Fibroblast of mammary gland (primary cell): ENCODE measurements around the gene WDFY3.

Source experiments
- DNase-seq: peaks from one replicate; pipeline ENCODE4 v3.0.0-alpha.2; 2010; ENCODE audit warnings: low read depth
- H3K4me3 ChIP-seq: 2 replicates; pipeline ENCODE4 v1.5.1; 2011; ENCODE audit warnings: low read depth, mild to moderate bottlenecking, low read length, moderate library complexity; ENCODE audit not compliant: control insufficient read depth
- CTCF ChIP-seq: conservative IDR thresholded peaks from 2 replicates; pipeline ENCODE4 v1.5.1; 2011; ENCODE audit warnings: low read depth, low read length, inconsistent platforms; ENCODE audit not compliant: control insufficient read depth, insufficient read depth

WDFY3 gene

GRCh38 chr4:84937381-84937977 is 29.0 kb downstream of the WDFY3 start:
- no peak for DNase-seq
- no peak overlapping the region for H3K4me3 ChIP-seq
- TF ChIP-seq CTCF: no peak

GRCh38 chr4:84936123-84936522 is 30.4 kb downstream of the WDFY3 start:
- TF ChIP-seq CTCF: no peak
- no peak for DNase-seq
- H3K4me3 ChIP-seq: no peak overlapping the region

GRCh38 chr4:84932462-84932861 is 34.0 kb downstream of the WDFY3 start:
- DNase-seq: no peak
- H3K4me3 ChIP-seq: no peak overlapping the region
- TF ChIP-seq CTCF: no peak

GRCh38 chr4:84931961-84932360 is 34.5 kb downstream of the WDFY3 start:
- no peak for DNase-seq
- no peak for TF ChIP-seq CTCF
- H3K4me3 ChIP-seq: no peak overlapping the region

- H3K4me3 ChIP-seq: no peak overlapping the region
- DNase-seq: no peak
- no peak for TF ChIP-seq CTCF
These were observed 35.2 kb downstream of the WDFY3 start for GRCh38 chr4:84931274-84931673.

- no peak for TF ChIP-seq CTCF
- no peak overlapping the region for H3K4me3 ChIP-seq
- no peak for DNase-seq
These were observed 38.4 kb downstream of the WDFY3 start for GRCh38 chr4:84928089-84928488.

GRCh38 chr4:84927428-84927827 is 39.1 kb downstream of the WDFY3 start:
- no peak for DNase-seq
- no peak for TF ChIP-seq CTCF
- no peak overlapping the region for H3K4me3 ChIP-seq
